A204.1 (cell line): ENCODE results near the gene MESP2.

Experiments used
- FAIRE-seq: peaks from 2 replicates; lab custom pipeline; 2012; peaks lifted over from hg19 to GRCh38; lab: Jason Lieb, UNC

MESP2 gene

DNA sequence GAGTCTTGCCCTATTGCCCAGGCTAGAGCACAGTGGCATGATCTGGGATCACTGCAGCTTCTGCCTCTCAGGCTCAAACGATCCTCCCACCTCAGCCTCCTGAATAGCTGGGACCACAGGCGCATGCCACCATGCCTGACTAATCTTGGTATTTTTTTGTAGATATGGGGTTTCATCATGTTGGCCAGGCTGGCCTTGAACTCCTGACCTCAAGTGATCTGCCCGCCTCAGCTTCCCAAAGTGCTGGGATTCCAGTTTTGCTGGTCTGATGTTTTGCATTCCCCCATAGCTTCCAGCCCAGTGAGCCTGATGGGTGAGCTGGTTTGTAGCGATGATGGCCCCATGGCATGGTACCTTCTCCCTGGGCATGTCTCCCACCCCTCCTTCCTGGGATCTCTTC, 20.4 kb upstream of the MESP2 start:
- no peak for FAIRE-seq

DNA sequence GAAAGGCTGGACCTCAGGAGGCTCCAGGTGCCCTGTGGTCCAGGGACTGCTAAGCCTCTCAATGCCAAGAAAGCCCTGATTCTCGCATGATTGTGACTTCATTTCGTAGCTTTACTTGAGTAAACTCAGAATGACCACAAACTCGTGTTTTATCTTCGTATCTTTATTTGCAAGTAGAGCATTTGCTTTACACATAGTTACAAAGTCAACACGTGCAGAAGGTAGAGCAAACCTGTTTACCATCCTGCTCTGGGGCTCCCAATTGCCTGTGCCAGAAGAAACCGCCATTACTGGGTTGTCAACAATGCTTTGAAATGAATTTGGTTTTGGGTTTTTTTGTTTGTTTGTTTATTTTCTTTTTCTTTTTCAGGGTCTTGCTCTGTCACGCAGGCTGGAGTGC, 19.2 kb upstream of the MESP2 start:
- FAIRE-seq, result no peak

DNA sequence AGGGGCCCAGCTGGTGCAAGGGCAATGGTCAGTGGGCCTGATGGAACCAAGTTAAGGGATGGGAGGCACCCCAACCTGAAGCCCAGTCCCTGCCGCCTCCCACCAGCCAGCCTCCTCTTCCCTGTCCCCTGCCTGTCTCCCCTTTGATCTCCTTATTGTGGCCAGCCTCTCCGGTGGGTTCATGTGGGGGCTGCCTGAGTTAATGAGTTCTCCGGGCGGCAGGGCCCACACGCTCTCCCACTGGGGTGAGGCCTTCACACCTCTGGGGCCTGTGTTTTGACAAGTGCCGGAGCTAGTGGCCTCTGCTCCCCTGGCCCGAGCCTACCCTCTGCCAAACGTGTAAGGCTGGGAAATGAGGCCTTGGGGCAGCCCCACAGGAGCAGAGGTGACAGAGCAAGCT, 17.8 kb upstream of the MESP2 start:
- FAIRE-seq, result no peak

DNA sequence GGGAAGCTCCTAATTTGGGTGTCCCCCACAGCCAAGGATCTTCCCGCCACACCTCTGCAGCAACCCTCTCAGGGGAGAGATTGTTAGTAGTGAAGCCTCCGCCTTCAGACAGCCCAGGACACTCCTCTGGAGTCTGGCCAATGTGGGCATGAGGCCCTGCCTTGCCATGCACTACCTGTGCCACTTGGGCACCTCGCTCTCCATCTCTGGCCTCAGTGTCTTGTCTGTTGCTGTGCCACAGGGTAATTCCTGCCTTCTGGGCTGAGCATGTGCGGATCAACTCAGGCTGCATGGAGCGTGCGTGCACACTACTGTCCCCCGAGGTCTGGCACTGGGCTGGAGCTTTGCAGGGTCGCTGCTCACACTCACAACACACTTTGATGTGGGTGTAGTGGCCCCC, 17.2 kb upstream of the MESP2 start:
- no peak for FAIRE-seq

DNA sequence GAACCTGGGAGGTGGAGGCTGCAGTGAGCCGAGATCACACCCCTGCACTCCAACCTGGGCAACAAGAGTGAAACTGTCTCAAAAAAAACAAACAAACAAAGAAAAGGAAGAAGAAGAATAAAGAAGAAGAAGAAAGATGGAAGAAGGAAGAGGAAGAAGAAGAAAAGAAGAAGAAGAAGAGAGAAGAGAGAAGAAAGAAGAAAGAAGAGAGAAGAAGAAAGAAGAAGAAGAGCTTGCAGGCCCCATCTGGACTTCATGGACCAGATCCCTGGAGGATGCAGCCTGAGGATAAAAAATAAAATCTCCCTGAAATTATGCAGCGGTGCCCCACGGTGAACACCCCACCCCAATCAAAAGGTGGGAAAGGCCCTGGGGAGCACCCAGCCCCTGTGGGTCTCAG, 16.3 kb upstream of the MESP2 start:
- FAIRE-seq, result no peak

DNA sequence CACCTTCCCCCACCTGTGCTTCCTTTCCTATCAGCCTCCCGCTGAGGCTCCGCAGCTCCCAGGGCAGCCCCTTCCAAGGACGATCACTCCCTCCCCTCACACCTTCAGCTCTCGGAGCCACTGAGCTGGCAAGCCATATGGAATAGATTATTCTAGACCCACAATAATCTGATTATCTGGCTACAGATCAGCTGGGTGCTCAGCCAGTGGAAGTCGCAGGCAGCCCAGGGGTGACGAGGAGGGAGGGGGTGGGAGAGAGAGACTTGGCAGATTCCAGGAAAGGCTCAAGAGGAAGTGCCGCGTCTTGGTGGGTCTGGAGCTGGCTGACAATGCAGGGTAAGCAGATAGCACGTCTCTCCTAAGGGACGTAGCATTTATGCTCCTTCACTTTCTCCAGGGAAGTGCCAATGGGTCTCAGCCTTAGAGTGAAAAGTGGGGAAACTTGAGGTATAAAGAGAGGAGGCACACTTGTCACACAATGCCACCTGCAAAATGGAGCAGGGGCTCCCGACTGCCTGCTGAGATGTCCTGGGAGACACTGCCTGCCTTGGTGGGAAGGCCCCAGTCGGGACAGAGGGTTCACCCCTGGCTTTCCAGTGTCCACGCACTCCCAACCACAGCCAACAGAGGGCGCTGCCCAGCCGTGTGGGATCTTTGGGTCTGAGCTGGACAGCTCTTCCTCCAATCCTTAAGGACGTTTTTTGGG, 15.7 kb upstream of the MESP2 start:
- FAIRE-seq, result no peak

DNA sequence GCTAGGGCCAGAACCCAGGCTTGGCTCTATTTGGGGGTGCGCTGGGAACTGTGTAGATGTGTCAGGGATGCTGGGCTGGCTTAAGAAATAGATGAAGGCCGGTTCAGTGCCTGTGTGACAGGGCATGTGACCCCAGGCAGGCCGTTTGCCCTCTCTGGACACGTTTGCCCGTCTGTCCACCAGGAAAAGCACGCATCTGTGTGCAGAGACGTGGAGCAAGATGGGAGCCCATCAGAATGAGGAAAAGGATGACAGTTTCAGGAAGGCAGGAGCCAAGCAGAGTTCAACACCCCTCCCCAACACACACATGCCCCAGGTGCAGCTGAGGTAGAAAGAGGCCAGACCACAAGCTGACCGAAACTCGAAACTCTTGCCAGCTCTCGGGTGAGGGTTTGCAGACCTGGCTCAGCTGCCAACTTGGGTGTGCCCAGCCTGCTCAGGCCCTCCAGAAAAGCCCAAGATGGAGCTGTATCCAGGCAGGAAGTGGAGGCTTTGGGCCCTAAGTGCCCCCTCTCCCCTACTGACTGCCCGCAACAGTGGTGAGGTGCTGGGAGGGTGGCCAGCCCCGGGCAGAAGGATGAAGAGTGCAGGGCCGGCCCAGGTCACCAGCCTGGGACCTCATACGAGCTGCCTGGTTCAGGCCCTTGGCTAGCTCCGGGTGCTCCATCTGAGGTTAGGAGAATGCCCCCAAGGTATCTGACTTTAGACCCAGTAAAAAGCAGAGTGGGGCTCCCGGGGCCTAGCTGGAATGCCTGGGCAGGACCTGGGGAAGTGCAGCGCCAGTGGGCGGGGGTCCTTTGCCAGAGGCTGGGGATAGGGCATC, 14.9 kb upstream of the MESP2 start:
- FAIRE-seq, result no peak

DNA sequence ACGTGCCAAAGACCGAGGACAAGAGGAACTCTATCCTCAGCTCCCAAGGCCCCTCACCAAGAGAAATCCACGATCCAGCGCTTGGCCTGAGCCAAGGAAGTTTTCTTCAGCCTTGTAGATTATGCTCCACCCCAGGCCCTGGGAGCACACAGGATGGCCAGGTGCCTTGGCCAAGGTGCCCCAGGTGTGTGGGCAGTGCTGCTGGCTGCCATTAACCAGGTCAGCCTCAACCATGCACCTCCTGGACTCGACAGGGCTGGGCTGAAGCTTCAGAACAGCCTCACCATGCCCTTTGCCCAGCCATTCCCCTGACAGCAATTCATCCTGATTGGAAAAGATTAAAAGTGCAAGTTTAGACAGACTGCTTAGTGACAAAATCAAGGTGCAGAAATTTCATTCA, 14.2 kb upstream of the MESP2 start:
- FAIRE-seq, result no peak

DNA sequence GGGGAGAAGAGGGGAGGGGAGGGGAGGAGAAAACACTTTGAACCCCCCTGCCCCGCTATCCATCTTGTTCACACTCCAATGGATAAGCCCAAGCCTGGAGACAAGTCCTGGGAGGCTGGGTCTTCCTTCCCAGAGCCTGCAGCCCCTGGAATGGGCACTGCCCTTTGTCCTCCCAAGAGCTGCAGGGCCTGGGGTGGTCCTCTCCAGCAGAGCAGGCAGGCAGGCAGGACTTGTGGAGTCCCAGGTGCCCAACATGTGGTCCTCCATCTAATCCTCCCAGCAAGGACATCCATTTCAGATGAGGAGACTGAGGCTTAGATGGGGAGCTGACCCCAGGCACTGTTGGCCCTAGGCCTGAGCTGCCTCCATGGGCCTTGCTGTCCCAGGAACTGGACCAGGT, 10.4 kb upstream of the MESP2 start:
- FAIRE-seq, result no peak

DNA sequence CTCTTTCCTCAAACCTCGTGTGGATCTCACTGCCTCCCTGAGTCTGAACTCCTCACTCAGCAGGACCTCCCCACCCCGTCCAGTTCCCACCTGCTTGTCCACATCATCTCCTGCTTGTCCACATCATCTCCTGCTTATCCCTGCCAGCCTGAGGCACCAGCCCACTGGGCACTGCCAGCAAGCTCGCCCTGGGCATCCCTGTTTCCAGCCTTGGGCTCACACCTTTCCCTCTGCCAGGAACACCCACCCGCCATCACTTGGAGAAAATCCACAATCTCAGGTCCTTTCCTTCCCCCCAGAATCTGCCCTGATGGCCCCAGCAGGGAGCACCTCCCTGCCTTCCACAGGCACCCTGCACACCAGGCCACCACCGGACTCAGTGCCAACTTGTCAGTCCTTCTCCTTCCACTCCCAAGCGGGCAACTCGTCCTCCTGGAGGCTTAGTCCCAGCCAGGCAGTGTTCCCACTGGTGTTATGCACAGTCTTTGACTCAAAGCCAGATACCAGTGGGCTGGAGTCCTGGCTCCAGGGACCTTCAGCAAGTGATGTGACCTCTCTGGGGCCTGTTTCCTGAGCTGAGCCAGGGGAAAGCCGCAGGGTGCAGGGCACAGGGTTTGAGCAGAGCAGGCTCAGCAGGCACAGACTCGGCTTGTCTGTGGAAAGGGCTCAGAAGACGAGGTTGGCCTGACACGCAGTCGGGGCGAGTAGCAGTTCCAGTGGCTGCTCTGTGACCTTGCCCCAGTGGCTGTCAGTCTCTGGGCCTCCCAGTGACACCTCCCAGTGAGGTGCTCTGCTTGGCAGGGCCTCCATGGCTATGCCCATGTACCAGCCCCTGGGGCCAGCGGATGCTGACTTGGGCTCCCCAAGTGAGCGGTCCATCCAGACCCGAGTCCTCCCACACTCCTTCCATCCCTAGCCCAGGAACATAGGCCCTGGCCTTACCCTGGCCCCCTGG, 9.5 kb upstream of the MESP2 start:
- FAIRE-seq, result no peak

DNA sequence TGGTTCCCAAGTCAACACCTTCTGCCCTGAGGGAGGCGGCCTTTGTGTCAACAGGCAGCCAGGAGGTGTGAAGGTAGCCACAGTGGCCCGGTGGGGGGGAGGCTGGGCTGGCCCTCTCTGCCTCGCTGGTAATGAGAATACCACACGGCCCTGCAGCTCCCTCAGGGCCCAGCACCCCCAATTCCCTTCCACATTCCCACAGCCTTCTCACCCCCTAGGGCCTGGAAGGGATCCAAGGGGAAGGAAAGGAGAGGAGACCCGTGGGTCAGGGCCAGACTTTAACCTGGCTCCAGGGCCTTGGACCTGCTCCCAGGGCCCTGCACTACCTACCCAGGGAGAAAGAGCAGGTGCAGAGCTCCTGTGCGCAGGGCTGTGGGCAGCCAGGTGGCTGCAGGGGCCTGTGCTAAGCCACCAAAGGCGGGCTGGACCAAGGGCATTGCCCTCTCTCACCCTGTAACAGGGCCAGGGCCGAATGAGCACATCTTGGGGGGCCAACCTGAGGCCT, 8.7 kb upstream of the MESP2 start:
- no peak for FAIRE-seq

DNA sequence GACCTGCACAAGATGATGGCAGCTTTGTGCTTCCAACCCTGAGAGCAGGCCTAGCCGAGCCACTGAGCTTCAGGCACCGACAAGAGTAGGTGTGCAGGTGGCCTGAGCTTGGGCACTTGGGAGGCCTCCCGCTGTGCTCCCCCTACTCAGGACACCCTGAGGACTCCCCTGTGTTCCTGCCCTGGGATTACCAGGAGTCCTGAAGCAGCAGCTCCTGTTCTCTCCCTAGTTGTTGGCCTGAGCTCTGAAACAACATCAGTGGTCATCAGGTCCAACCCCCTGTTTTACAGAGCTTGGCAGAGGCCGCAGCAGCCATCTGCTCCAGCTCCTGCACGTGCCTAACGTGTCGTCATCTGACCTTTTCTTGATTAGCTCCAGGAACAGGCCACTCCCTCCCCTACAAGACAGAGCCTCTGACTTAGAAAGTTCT, 8.0 kb upstream of the MESP2 start:
- no peak for FAIRE-seq

DNA sequence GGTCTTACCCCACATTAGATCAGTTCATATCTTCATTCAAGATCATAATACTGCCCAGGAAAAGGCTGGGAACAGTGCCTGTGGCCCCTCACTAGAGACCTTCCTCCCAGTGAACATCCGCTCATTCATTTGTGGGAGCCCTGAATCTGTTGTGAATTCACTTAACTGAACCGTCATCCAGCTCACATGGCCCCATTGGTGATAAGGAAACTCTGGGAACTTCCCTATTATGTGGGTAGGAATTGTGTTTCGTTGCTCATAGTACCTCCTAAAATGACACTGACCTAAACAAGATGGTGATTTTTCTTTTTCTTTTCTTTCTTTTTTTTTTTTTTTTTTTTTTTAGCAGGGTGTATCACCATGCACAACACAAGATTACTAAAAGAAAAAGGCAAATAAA, 6.8 kb upstream of the MESP2 start:
- FAIRE-seq, result no peak

DNA sequence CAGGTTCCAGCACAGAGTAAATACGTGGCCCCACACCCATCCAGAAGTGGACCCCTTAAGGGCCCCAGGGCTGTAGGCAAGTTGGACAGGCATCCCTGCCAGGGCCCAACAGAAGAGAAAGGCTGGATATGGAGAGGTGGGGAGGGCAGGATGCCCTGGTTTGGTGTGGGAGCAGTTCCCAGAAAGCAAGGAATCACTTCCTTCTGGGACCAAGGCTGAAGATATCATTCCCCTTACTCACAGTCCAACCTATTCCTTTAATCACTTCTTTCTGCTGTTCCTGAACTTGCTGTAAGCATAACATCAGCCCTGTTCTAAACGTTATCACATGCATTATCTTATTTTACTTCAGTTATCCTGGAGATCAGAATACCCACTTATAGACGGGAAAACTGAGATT, 6.1 kb upstream of the MESP2 start:
- no peak for FAIRE-seq

DNA sequence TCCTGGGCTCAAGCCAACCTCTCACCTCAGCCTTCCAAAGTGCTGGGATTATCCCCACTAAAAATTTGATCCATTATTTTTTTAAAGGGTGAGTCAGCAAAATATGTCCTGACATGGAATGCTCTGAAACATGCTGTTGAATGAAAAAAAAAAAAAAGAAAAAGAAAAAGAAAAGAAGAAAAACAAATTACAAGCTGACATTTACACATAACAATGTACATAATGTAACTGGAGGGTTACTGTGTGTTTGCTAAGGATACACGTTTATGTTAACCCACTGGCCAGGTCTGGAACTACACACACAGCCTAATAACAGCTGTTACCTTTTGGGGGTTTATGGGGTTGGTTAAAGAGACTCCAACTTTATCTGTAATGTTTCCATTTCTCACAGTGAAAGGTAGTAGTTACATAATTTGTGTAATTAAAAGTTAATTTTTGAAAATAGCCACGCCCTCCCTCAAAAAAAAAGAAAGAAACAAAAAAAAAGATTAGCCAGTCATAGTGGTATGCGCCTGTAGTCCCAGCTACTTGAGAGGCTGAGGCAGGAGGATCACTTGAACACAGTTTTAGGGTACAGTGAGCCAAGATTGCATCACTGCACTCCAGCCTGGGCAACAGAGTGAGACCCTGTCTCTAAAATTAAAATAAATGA, 3.1 kb upstream of the MESP2 start:
- FAIRE-seq, result peak; percentile 43

DNA sequence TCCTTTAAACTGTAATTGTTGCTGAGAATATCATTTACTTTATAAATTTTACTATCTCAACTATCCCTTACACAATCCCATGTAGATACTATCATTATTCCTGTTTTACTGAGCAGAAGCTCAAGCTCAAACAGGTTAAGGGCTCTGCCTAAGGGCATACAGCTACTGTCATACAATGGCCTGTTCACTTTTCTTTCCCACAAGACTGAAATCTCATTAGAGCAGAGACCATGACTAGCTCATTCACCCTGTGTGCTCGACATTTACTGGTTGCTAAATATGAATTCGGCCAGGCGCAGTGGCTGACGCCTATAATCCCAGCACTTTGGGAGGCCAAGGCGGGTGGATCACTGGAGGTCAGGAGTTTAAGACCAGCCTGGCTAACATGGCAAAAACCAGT, 1.6 kb upstream of the MESP2 start:
- no peak for FAIRE-seq

DNA sequence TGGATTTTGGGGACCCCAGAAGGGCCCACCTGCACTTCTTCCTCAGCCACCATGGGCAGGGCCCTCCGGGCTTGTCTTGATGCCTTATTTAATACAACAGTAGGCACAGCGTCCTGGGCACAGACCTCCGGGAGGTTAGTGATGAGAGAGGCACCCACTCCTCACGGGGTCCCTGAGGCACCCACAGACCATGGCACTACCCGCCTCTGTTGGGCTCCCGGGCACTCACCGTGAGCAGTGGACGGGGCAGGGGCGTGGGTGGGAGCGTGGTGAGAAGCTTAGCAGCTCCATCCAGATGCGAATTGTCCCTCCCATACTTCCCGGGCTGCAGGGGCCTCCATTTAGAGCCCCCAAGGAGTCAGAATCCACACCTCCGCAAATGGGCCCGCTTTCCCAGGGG, 317 bp upstream of the MESP2 start:
- FAIRE-seq, result no peak

DNA sequence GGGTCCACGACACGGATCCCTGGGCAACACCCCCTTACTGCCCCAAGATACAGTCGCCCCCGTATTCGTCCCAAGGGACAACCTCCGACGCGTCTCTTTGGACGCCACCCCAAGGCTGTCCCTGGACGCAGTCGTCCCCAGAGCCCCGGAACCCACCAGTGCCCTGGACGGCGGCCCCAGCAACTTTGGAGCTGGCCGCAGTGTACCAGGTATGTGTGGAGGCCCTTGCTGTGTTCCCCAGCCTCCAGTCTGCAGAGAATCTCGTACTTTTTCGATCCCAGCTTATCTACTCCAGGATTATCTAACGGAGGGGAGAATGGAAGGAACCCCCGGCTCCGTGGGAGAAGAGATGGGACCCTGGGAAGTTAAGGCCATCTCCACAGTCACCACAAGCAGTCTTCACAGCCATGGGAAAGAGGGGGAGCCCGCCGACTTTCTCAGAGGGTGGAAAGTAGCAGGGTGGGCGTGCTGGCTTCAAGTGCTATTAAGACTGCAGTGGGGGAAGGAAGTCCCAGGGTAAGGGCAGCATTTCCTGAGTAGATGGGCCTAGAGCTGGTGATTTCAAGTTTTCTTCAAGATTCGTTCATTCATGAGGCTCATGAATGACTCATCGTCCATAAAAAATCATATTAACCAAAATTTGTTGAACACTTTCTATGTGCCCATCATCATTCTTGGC, 1.1 kb downstream of the MESP2 start:
- FAIRE-seq, result no peak

DNA sequence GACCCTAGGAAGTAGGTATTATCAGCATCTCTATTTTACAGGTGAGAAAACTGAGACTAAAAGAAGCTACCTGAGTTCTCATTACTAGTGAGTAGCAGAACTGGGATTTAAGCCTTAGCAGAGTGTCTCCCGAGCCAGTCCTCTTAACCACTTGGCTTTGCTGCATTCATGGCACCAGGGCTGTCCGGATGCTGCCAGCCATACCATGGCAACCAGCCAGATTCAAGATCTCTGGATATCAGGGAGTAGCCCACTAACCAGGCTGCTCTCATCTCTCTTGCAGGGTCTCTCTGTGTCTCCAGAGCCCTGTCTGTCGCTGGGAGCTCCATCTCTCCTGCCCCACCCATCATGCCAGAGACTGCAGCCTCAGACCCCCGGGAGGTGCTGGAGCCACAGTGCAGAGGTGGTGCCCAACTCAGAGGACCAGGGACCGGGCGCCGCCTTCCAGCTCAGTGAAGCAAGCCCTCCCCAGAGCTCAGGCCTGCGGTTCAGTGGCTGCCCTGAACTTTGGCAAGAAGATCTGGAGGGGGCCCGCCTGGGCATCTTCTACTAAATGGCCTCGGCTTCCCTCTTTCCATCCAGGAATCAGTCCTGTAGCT, 1.7 kb downstream of the MESP2 start:
- FAIRE-seq, result no peak

DNA sequence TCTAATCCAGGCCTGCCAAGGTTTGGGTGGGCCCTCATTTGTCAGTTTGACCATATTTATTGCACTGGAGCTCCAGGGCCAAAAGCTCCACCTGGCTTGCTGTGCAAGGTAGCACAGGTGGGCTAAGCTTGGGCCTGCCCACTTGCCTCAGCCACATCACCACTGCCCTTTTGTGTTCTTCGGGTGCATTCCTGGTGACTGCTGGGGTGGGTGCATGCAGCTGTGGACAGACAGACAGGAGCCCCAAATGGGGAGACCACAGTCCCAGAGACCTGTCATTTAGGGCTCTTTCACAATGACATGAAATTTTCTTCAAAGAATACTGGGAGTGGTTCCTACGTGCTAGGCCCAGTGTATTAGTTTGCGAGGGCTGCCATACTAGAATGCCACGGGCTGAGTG, 2.7 kb downstream of the MESP2 start:
- no peak for FAIRE-seq

DNA sequence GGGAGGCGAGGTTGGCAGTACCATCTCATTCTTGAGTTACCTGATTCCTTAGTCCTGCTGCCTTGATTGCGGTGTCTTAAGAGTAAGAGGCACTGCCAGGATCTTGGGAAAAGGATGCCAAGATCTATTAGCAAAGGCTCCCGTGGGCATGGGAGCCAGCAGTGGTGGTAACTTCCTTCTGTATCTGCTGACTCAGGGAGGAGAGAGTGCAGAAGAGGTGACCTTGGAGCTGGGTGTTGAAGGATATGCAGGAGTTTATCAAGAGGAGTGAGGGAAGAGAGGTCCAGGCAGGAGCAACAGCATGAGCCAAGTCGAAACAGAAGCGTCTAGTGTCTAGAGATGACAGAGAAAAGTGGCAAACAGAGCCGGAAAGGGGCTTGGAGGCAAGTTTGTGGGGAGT, 4.5 kb downstream of the MESP2 start:
- no peak for FAIRE-seq
